Measurements from ENCODE around the gene SLC6A9.

Gene SLC6A9

GRCh38 chr1:43998000-43998378 is 33.3 kb downstream of the SLC6A9 start:
- no peak for DNase-seq

- DNase-seq: no peak
These were observed 33.8 kb downstream of the SLC6A9 start for GRCh38 chr1:43997295-43997999.

- no peak for DNase-seq
These were observed 34.5 kb downstream of the SLC6A9 start for GRCh38 chr1:43996733-43997115.

GRCh38 chr1:43995984-43996732 is 35.1 kb downstream of the SLC6A9 start:
- no peak for DNase-seq

- no peak for DNase-seq
These were observed 36.2 kb downstream of the SLC6A9 start for GRCh38 chr1:43994794-43995790.

GRCh38 chr1:43994071-43994470 is 37.2 kb downstream of the SLC6A9 start:
- DNase-seq: no peak

GRCh38 chr1:43993206-43993914 is 37.9 kb downstream of the SLC6A9 start:
- no peak for DNase-seq

- no peak for DNase-seq
These were observed 38.8 kb downstream of the SLC6A9 start for GRCh38 chr1:43992232-43992995.

- DNase-seq: peak; percentile 92
These were observed 39.6 kb downstream of the SLC6A9 start, which contains the start of gene CCDC24 for GRCh38 chr1:43991476-43992231. Gene CCDC24 (plus strand): TSS chr1:43991599. CDS start chr1:43991879, 280 bp downstream.

- DNase-seq: no peak
These were observed 40.1 kb downstream of the SLC6A9 start for GRCh38 chr1:43991200-43991475.

GRCh38 chr1:43990271-43991199 is 40.7 kb downstream of the SLC6A9 start:
- no peak for DNase-seq

GRCh38 chr1:43987159-43987902 is 43.9 kb downstream of the SLC6A9 start:
- no peak for DNase-seq

- no peak for DNase-seq
These were observed 44.5 kb downstream of the SLC6A9 start for GRCh38 chr1:43986712-43987111.

- DNase-seq: no peak
These were observed 45.2 kb downstream of the SLC6A9 start for GRCh38 chr1:43985984-43986595.

- DNase-seq: no peak
These were observed 46.4 kb downstream of the SLC6A9 start for GRCh38 chr1:43984855-43985254.

- DNase-seq: no peak
These were observed 47.9 kb downstream of the SLC6A9 start for GRCh38 chr1:43983253-43983899.

GRCh38 chr1:43982808-43983207 is 48.5 kb downstream of the SLC6A9 start:
- no peak for DNase-seq

- DNase-seq: no peak
These were observed 49.0 kb downstream of the SLC6A9 start for GRCh38 chr1:43982241-43982640.

Data from activated CD8-positive, alpha-beta memory T cell treated with anti-CD3 and anti-CD28 coated beads for 24 hours (primary cell).